ENCODE results near the gene MYOM1.

Gene MYOM1

DNA sequence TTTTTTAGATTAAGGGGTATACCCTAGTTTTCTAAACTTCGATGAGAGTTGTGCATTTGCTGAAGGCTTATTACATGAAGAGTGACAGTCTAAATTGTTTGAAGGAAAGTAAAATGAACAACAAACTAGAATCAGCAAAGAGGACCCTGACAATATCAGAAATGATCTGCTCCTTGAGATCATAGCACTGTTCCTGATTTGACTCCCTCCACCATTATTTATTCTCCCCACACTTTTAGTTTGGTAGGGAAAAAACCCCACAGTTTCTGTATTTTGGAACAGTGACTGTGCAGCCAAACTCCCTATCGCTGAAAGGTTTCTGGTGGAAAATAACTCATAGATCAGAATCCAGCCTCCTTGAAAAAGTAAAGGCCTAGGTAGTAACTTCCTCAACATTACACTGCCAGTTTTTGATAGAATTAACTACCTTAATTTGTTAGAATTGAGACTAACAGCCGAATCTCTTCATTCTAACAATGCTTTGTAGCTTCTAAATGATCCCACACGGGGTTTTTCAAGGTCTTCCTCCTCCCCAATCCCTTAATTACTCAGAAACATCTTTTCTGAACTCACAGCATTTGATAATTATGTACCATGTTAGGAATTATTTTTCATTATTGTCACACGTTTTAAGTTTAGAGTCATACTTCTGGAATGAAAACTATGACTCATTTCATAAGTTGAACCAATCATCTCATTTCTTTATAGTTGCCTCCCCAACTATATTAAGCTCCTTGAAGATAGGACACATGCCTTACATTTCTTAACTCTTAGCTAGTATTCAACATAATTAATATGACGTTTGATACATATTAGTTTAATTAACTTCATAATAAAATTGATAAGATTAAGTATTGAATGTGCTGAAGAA is 30.7 kb upstream of the MYOM1 start:
- DNase-seq (ENCODE audit: low read depth in 2 of 2): peak; percentile 66 to 76

DNA sequence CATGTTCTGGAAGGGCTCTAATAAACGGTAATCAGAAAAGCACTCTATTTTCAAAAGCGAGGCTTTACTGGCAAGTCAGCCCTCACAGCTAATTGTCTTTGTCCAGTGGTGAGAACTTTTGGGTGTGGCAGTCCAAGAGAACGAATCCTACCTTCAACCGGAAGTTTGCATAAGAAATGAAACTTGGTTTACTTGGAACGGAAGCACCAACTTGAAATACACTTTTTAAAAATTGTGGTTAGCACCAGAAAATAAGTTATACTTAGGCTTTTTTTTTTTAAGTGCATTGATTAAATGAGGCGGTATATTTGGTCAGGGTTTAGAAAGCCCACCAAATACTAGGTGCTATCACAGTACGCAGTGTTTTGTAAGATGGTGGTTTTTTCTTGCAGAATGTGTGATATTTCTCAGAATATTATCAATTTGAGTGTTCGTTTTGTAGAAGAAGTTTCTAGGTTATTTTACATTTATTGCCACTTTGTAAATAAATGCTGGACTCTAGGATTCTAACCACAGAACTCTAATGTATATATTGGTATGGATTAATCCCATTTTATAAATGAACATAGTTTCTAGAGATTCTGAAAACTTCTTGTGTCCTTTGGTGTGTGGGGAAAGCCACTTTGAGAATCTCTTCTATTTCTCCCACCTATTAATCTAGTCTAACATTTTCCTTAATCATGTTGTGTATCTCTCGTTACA is 29.0 kb upstream of the MYOM1 start:
- no peak for DNase-seq (ENCODE audit: low read depth in 2 of 2)

DNA sequence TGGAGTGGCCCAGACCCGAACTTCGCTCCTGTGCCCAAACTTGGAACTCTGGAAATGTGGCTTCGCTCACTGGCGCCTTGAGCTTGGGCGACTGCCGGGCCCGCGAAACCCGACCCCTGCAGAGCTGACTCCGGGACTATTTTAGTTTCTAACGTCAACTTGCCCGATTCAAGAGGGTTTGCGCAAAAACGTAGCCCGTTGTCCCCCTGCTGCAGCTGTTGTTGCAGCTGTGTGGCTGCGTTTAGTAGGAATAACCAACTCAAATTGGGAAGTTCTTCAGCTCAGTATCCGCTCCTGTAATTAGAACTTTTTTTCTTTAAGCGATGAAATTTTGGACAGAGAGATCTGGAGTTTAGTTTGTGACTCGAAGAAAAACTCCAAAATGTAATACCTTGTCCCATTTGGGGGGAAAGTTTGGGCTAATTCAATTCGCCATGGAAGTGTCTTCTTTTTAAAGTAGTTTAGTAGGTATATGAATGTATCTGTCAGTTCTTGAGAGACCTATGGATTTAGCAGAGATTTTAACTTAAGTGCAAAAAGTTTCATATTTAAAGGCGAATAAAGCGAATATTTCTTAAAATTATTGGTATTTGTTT is 28.4 kb upstream of the MYOM1 start:
- DNase-seq (ENCODE audit: low read depth in 2 of 2): no peak

DNA sequence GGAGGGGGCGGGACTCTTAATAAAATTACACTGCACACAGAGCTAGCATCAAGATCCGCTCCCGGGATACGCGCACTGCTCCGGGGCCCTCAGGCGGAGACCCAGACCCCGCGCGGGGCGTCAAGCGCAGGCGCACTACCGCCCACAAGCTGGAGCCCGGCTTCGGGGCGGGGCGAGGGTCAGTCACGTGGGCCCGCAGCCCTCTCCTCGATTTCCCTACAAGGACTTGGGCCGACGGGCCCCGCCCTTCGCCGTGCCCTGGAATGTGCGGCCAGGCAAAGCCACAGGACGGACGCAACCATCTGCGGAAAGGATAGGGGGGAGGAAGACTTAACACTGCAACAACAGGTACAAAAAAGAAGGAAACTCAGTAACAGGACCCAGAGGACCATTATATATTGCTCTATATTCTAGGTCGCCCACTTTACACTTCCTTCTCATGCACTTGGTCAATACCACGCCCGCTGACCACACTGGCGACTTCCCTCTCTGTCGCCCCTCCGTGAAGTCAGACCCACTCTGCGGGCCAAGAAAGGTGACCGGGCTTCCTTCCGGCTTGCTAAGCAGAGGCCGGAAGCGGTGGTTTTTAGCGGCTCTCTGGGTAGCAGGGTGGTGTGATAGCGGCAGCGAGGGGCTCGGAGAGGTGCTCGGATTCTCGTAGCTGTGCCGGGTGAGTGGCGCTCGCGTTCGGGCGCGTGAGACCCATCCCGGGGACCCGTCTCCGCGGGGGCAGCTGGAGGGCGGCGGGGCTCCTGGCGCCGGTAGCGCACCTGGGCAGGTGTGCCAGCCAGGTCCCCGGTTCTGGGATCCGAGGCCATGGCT is 27.7 kb upstream of the MYOM1 start, which contains the start of gene MYL12A:
Gene MYL12A (plus strand): TSS at position 562 of the 822 bp plus-strand sequence. CDS start 5,447 bp downstream, outside the sequence.
- DNase-seq (ENCODE audit: low read depth in 2 of 2): peak; percentile 97

DNA sequence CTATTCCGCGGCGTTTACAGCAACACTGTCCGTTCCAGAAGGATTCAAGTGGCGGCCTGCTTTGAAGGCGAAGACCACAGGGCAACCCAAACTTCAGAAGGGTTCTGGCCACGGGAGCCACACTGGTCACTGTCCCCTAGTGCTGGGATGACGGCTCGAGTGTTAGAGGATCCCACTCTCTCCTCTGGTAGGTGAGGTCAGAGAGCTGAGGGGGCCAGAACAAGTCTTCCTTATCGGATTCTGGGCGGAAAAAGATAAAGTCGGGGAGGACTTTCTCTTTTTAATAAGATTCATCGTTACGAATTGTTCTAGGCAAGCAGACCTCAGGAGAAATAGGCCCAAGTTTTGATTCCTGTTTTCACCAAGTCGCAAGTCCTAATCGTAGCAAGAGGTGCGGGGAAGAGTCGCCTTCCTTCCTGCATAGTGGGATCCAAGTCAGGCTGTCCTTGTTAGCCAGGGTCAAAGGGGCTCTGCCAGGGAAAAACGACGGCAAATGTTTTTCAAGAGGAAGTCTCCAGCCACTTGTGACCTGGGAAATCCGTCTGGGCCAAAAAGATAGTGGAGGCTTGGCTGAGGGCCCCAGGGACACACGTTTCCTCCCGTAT is 27.0 kb upstream of the MYOM1 start:
- no peak for DNase-seq (ENCODE audit: low read depth in 2 of 2)

DNA sequence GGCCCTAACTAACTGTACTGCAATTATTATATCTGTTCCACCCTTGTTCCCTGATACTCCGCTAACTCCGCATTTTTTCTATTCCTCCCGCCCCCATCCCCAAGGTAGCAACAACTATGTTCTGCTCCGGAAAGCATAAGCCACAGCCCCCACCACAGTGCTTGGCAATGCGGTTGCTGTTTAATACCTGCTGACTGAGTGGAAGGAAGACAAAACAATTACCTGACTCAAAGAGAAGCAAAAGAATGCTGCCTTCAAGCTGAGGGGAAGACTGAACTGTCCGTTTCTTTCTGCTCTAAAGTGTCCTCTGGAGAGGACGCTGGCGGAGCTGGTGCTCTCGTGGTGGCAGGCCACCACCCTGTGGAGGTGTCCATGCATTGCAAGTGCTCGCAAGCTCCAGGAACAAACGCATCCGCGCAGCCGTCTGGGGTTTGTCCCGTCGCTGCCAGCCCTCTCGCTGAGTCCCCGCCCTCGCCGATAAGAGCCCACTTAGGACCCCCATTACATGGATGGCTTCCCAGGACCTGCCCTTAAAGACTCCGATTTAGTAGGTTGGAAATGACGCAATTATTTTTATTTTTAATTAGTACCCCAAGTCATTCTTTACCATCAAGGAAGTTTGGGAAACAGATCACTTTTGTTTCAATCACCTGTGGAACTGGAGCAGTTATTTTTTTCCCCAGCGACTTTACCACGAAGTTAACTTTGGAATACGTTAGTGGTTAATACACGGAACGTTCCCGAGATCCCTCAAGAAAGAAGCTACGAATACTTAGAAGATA is 26.3 kb upstream of the MYOM1 start:
- peak; percentile 51 for DNase-seq (ENCODE audit: low read depth in 2 of 2)

DNA sequence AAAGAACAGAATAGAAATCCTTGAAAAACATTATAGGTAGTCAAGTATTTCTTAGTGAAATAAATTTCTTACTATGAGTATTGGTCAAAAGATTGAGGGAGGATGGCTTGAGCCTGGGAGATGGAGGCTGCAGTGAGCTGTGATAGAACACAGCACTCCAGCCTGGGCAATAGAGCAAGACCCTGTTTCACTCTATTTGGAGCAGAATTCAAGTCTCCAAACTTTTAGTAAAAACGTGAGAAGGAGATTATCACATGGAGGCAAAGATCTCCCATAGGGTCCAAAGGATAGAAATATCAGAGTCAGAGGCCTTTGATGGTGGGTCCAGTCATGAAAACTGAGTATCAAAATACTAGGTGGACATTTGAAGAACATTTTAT is 25.4 kb upstream of the MYOM1 start:
- no peak for DNase-seq (ENCODE audit: low read depth in 2 of 2)

DNA sequence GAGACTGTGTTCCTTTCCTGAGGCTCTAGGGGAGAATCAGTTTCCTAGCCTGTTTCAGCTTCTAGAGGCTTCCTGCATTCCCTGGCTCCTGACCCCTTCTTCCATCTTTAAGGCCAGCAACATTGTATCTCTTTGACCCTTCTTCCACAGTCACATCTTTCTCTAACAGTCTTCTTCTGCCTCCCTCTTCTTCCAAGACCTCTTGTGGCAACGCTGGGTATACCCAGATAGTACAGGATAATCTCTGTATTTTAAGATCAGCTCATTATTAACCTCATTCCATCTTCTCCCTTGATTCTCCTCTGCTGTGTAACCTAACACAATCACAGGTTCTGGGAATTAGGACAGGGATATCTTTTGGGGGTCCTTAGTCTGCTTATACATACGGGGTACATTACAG is 19.0 kb upstream of the MYOM1 start:
- DNase-seq (ENCODE audit: low read depth in 2 of 2): no peak

DNA sequence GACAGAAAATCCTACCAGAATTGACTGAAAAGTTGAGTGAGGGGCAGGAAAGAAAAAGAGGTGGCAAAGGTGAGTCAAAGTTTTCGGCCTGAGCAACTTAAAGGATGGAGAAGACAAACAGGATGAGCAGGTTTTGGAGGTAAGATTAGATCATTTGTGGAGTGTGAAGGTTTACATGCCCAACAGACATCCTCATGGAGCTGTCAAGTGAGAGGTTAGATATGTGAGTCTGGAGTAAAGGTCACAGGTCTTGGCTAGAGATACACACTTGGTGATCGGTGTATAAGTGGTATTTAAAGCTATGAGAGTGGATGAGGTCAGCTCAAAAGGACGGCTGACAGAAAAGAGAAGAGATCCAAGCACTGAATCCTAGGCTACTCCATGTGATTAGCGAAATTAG is 16.7 kb upstream of the MYOM1 start:
- DNase-seq (ENCODE audit: low read depth in 2 of 2): no peak

DNA sequence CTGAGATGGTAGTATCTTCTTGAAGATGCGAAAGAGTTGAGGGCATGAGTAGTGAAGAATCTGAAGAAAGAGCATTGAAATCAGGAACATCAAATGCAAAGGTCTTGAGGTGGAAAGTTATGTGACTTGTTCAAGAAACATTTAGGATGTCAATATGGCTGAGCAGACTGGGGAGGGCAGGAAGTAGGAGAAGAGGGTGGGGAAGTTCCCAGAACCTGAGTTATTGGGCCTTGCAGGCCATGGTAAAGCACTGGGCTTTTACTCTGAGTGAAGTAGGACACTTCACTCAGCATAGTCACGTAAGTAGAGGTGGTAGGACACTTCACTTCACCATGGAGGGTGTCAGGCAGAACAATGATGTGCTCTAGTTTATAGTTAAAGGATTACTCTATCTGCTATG is 16.1 kb upstream of the MYOM1 start:
- no peak for DNase-seq (ENCODE audit: low read depth in 2 of 2)

DNA sequence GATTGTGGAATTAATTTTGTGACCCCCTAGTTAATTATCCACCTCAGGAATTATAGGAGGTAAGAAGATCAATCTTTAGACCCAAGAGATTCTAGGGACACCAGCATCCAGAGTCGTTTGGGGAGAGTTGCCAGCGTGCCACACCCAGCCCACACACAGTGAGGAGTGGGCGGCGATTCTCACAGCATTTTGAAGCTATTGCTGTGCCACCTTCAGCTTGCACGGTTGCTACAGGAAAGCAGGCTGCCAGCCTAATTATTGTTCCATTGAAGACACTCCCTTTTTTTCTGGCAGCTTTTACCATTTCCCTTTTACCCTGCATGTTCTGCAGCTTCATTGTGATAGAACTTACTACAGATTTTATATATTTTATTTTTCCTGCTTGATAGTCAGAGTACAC is 14.7 kb upstream of the MYOM1 start:
- no peak for DNase-seq (ENCODE audit: low read depth in 2 of 2)

DNA sequence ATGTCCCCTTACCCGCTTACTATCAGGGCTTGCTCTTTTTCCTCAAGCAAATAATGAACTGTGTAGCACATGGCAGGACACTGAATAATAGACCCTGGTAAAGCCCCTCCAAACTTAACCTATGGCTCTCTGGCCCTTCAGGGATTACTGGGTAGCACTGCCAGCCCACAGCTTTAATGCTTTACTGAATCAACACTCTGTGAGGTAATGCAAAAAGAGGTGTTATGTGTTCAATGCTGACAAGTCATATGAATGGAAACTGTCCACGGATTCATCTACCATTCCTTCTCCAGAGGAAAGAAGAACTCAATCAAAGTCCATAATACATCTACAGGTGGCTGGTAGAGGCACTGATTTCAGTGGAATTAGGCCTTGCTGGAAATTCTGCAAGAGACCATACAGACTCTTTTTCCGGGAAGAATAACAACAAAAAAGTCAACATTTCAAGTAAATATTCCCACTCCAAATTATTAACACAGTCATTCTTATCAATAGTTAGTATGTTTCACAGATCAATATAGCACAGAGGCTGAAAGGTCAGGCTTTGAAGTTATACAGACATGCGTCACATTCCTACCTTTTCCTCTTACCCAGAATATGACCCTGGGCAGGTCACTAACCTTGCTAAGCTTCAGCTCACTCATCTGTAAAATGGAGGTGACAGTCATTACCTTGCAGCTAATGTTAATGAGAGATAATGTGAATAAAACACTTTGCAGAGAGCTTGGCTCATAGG is 13.8 kb upstream of the MYOM1 start:
- no peak for DNase-seq (ENCODE audit: low read depth in 2 of 2)

DNA sequence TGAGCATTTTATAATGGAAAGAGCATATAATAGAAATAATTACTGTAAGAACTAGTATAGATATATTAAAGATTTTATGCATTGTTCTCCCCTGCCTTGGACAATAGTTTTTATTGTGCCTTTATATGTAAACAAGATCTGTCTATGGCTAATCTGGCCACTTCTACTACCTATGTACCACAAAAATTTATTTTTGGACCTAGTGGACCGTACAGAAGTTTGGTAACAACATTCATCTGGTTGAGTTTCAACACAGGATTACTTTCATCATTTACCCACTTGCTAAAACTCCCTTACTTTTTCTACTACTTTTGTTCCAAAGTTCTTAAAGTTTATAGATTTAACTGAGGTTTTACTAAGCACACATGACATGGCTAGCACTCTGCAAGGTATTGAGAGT is 13.2 kb upstream of the MYOM1 start:
- no peak for DNase-seq (ENCODE audit: low read depth in 2 of 2)

DNA sequence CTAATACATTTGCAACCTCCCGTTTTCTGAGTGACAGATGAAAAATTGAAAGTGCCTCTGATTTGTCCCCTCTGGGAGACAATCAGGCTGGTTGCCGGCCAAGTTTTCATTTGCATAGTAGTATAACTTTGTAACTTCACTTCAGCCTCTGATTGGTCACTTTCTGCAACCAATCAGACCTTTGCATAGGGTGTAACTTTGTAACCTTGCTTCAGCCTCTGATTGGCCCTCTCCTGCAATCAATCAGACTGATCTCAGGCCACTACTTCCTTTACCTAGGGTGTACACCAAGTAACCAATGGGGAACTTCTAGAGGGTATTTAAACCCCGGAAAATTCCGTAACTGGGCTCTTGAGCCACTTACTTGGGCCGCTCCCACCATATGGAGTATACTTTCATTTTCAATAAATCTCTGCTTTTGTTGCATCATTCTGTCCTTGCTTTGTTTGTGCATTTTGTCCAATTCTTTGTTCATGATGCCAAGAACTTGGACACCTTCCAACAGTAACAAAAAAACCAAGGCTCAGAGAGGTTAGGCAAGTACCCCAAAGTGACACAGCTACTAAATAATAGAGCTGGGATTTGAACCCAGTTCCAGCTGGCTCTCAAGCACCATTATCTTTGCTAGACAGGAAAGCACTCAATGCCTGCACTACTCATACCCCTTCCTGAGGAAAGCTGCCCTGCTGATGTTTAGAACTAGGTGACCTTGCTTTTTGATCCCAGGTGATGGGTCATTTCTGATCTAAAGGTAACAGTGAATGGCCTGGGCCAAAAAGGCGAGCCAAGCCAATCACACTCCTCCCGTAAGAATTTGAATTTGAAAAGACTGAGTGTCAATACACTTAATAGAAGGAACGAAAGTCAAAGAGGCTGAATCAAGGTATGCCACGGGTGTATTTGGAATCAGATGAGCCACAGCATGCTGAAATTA is 10.9 kb upstream of the MYOM1 start:
- DNase-seq (ENCODE audit: low read depth in 2 of 2): no peak

DNA sequence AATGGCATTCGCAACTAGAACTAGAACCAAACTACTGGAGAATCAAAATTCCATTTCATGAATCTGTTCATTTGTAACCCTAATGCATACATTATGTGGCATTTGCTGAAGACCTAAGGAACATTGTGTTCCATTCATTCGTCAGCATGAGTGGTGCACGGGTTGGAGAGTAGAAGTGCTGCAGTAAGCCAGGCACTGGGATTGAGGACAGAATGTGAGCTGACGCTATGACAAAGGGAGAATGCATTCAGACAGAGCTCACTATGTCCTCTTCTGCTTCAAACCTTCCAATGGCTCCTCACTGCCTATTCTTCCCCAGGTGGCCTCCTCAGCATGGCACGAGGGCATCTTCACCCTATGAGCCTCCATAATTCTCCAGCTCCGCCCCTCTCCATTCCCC is 6.3 kb upstream of the MYOM1 start:
- no peak for DNase-seq (ENCODE audit: low read depth in 2 of 2)

DNA sequence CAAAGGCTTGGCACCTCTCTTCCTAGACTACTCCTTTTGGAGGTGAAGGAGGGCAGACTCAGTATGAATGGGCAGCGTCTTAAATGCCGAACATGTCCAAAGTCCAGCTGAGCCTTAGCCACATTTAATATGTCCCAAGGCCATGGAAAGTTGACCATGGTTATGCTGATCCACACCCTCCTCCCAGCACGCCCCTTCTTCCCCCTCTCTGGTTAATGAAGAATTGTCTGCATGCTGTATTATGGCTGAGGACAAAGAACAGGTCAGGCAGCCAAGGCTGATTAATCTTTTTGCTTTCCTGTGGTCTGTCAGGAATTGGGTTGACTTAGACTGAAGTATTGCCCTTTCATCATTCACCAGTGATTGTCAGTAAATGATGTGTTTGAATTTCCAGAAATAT is 5.8 kb upstream of the MYOM1 start:
- no peak for DNase-seq (ENCODE audit: low read depth in 2 of 2)

DNA sequence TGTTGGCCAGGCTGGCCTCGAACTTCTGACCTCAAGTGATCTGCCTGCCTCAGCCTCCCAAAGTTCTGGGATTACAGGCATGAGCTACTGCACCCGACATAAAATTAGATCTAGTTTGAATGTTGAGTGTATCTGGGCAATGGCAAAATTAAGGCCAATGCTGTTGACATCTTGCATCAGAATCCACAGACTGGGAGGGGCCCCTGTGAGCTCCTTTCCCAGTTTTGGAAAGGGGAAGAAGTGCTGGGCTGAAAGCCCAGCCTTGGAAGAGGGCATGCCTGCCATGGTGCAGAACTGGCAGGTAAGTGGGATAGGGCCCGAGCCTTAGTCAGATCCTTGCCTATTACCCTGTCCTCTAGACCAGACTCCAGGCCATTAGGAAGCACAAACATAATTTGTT is 4.5 kb upstream of the MYOM1 start:
- DNase-seq (ENCODE audit: low read depth in 2 of 2): no peak

DNA sequence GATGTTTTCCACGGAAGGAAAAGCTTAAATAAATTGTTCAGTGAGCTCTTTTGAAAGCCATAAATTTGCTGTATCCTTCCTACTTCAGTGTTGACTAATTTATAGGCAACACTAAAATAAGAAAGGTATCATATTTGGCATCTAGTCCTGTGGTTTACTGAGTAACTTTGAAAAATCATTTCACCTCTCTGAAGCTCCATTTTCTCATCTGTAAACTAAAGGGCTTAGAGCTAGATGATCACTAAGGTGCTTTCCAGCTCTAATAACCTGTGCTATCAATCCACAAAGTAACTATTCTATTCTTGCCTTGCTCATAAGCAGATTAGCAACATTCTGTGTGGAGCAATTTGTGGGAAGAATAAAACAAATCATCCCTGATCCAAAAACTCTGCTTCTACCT is 3.6 kb upstream of the MYOM1 start:
- DNase-seq (ENCODE audit: low read depth in 2 of 2): no peak

DNA sequence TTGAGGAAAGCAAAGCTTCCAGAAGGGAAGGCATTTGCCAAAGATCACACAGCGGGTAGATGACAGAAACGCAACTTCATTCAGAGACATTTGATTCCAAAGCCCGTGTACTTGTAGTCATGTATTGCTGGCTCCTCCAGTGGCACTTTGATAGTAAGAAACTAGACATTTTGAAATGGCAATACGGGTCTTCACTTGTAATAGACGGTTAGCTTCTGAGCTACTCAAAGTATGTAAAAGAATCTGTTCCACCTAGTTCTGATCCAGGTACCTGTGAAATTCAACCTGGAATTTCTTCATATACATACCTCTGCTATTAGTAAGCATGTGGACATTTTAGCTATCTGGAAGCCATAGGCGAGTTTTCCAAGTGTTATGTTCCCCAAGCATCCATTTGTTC is 1.7 kb upstream of the MYOM1 start:
- DNase-seq (ENCODE audit: low read depth in 2 of 2): no peak

Measured in fibroblast of skin of left biceps (primary cell).